GM12892 (cell line): Measurements from ENCODE around the gene ZDHHC13.

Experiments
- POLR2A ChIP-seq: IDR thresholded peaks from 2 replicates; pipeline ENCODE4 v1.6.1; 2011; ENCODE audit warnings: low read depth, low read length, control low read depth
- POLR2AphosphoS5 ChIP-seq: IDR thresholded peaks from 2 replicates; pipeline ENCODE4 v1.6.1; 2011; ENCODE audit warnings: low read depth, low read length, control low read depth
- TAF1 ChIP-seq: IDR thresholded peaks from 2 replicates; pipeline ENCODE4 v1.6.1; 2011; ENCODE audit warnings: low read depth, mild to moderate bottlenecking, control low read depth, low read length, borderline replicate concordance

GRCh38 chr11:19111809-19112208, 5.2 kb upstream of the ZDHHC13 start:
- TF ChIP-seq POLR2A (no peak), POLR2AphosphoS5 (no peak), TAF1 (no peak)
